Kidney epithelial cell (primary cell): Measurements from ENCODE around the gene WDR90. TPM values are rescaled to one million over a fixed set of nuclear protein-coding genes. Genes with fewer than 3 reads are reported as not detected.

Experiments
- DNase-seq: peaks from one replicate; pipeline ENCODE4 v3.0.0-alpha.2; 2010; ENCODE audit warnings: low read depth
- H3K27me3 ChIP-seq: 2 replicates; pipeline ENCODE4 v1.6.0; 2011; ENCODE audit warnings: low read length; ENCODE audit not compliant: control insufficient read depth, insufficient read depth
- H3K36me3 ChIP-seq: 2 replicates; pipeline ENCODE4 v1.5.1; 2011; ENCODE audit warnings: low read length; ENCODE audit not compliant: control insufficient read depth, insufficient read depth
- H3K4me3 ChIP-seq: 2 replicates; pipeline ENCODE4 v1.5.1; 2011; ENCODE audit warnings: low read depth, mild to moderate bottlenecking, control low read depth, low read length
- total RNA-seq: library from RNA; depleted of rRNA; stranded (reverse); fragments of >200 nt; gene quantifications from 2 replicates; pipeline ENCODE4 v1.2.3, GENCODE V29; 2015
- TF ChIP-seq, protein P1 (sequence below): IDR thresholded peaks from 2 replicates; pipeline ENCODE4 v1.5.1; 2011; ENCODE audit warnings: mild to moderate bottlenecking, moderate library complexity, low read length, control low read depth, inconsistent platforms; ENCODE audit not compliant: insufficient read depth, poor library complexity, severe bottlenecking

The WDR90 gene
- total RNA-seq, 1 donor from 2014 or later, result 17.0 TPM

DNA sequence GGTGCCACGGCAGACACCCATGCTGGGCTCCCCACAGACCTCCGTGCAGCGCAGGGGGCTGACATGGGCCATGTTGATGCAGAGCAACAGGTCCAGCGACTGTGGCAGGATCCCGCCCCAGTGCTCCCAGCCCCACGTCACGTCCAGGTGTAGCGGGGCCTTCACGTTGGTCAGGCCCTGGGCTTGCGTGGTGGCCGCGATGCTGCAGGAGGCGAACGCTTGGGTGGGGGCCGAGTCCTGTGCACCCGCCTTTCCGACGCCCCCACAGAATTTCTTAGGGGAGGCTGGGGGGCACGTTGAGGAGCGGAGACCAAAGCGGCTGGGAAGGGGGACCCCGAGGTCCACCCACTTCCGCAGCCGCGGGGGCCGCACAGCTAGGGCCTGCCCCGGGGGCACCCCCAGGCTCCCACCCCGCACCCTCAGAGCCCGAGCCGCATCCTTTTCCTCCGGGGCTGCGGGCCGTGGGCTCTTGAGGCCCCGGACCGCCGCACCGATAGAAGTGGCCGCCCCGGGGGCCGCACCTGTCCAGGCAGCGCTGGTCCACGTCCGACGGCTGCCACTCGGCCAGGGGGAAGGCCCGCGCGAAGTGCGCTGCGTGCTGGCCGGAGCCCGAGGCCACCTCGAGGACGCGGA, 13.5 kb upstream of the WDR90 start:
- peaks cover 4% of the 10 kb centered on the region for H3K27me3 ChIP-seq
- DNase-seq, result no peak
- TF ChIP-seq, protein P1, sequence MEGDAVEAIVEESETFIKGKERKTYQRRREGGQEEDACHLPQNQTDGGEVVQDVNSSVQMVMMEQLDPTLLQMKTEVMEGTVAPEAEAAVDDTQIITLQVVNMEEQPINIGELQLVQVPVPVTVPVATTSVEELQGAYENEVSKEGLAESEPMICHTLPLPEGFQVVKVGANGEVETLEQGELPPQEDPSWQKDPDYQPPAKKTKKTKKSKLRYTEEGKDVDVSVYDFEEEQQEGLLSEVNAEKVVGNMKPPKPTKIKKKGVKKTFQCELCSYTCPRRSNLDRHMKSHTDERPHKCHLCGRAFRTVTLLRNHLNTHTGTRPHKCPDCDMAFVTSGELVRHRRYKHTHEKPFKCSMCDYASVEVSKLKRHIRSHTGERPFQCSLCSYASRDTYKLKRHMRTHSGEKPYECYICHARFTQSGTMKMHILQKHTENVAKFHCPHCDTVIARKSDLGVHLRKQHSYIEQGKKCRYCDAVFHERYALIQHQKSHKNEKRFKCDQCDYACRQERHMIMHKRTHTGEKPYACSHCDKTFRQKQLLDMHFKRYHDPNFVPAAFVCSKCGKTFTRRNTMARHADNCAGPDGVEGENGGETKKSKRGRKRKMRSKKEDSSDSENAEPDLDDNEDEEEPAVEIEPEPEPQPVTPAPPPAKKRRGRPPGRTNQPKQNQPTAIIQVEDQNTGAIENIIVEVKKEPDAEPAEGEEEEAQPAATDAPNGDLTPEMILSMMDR, result no peak
- H3K4me3 ChIP-seq, result peak overlapping the region; percentile 86
- H3K36me3 ChIP-seq, result no peaks in the 10 kb centered on the region

DNA sequence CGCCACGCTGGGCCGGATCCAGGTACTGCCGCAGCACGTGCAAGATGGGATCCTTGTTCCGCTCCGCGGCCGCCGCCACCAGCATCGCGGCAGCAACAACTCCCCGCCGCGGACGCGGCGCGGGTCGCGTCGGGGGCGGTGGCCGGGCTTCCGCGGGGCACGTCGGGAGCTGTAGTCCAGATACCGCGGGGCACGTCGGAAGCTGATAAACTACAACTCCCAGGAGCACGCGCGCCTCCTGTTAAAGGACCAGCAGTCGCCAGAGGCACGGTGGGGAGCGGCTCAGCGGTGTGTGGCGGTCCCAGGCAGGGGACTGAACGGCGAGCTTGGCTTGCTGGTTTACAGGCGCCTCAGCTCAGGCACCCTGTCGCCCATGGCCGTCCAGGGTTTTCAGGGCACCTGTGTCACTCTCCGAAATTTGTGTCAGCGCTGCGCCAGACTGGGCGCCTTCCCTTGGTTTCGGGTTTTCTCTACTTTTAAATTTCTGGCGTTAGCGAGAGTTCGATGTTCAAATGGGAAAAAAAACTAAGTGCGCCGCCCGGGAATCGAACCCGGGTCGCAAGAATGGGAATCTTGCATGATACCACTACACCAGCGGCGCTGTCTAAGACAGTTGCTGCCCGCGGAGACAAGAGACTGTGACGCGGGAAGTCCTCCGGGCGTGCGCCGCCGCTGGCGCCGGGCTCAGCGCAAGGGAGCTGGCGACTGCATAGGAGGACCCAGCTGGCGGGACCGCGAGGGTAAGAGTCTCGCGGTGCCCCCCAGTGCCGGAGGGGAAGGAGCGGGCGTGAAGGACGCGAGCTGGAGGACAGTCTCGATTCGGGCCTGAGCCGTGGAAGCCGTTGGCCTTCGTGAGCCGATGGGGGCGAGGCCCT, 12.7 kb upstream of the WDR90 start, which contains the start of gene METTL26:
Gene METTL26 (minus strand): TSS at position 100 of the 875 bp plus-strand sequence. CDS start 15 bp downstream, at position 85.
- Histone ChIP-seq H3K4me3 (peak within 1 kb of the TSS; percentile 86), H3K36me3 (no peaks in the 10 kb centered on the region), H3K27me3 (no peaks in the 10 kb centered on the region)
- TF ChIP-seq, protein P1, result no peak
- DNase-seq, result peak; percentile 69

DNA sequence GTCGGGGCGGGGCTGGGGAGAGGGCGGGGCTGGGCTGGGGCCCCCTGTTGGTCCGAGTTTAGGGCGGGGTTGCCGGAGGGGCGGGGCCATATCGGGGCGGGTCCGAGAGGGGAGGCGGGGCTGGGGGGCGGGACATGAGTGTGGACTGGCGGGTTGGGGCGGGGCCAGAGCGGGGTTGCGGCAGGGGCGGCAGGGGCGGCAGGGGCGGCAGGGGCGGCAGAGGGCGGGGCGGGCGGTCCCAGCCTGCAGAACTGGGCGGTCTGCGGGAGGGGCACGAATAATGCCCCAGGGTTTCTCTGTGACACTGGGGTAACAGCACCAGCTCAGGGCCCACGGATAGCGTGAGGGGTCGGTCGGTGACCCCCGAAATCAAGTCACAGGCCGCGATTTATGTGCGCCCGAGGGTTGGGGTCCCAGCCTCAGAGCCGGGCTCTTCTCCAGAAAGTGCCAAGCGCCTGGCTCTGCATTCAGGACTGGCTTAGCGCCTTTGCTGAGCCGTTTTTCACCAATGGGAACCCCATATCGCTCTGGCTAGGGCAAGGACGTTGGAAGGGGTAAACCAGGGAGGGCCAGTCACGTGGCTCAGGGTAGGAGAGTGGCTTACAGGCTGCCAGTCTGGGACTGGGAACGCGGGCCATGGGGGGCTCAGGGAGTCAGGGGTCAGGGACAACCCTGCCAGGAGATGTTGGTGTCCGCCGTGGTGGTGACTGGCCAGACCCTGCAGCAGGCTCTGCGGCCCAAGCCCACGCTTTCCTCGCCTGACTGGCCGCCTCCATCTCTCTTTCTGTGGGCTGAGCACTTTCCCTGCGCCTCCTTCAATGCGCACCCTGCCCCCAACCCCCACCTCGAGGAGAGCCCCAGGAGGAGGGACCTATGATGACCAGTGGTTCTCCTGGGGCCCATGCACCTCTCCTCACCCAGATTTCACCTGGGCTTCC, 11.8 kb upstream of the WDR90 start:
- Histone ChIP-seq H3K4me3 (peak overlapping the region; percentile 86), H3K36me3 (no peaks in the 10 kb centered on the region), H3K27me3 (no peaks in the 10 kb centered on the region)
- TF ChIP-seq, protein P1, result no peak
- DNase-seq, result no peak

DNA sequence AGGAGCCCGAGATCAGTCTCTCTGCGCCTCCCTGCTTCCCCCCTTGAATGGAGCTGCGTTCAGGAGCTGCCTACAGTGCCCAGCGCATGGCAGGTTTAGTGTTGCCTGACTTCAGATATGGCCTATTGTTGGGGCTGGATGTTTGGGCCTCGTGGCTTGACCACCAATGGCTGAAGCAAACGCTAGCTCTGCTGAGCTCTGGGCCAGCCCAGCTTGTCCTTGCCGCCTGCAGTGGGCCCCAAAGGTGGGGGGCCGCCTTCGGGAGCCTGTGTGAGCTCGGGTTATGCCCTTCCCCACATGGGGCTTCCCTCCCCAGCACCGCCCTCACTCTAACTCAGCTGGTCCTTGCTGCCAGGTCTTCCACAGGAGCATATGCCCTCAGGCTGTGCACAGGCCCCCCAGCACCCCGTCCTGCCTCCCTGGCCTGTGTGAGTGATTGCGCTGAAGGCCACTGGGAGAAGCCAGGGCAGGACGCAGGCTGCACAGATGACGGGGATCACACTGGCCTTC, 11.1 kb upstream of the WDR90 start:
- TF ChIP-seq, protein P1, result no peak
- DNase-seq, result no peak
- Histone ChIP-seq H3K4me3 (no peak overlapping the region), H3K36me3 (no peaks in the 10 kb centered on the region), H3K27me3 (no peaks in the 10 kb centered on the region)

DNA sequence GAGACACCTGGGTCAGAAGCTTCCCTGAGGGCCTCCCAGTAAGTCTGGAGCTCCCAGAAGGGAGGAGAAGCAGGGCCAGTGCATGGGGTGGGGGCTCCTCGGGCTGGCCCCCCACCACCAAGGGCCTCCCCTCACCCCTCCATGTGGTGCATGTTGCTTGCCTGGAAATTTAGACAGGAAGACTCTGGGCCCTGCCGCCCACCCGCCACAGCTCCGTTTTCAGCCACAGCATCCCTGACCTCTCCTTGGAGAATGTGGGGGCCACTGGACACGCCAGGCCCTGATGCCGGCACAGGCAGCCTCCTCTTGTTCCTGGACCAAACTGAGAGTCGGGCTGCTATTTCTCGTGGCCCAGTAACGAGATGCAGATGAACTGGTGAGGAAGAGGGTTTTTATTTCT, 10.3 kb upstream of the WDR90 start:
- TF ChIP-seq, protein P1, result no peak
- DNase-seq, result no peak
- no peaks in the 10 kb centered on the region for H3K27me3 ChIP-seq
- H3K4me3 ChIP-seq, result no peak overlapping the region
- H3K36me3 ChIP-seq, result no peaks in the 10 kb centered on the region
